Measurements from ENCODE around the gene ROBO1. TPM values are rescaled to one million over a fixed set of nuclear protein-coding genes. Genes with fewer than 3 reads are reported as not detected.

The ROBO1 gene
- total RNA-seq, 1 experiment from 2014 or later = 67.6 TPM

- no TSS peak for BruUV-seq (replicated peaks)
Observed at GRCh38 chr3:78905700-78906099, 862.1 kb downstream of the ROBO1 start.

GRCh38 chr3:78901544-78901943, 866.3 kb downstream of the ROBO1 start:
- Histone ChIP-seq H3K27me3 (replicated peaks; ENCODE audit: insufficient read depth, low read depth, low read length, poor library complexity) (no peaks in the 10 kb centered on the region), H3K9me3 (ENCODE audit: low read depth, low read length, poor library complexity, severe bottlenecking) (no peaks in the 10 kb centered on the region), H3K27ac (ENCODE audit: low read depth, low read length, poor library complexity, severe bottlenecking) (no peak overlapping the region), H3K4me3 (ENCODE audit: low read depth, low read length, poor library complexity, severe bottlenecking) (no peak overlapping the region), H3K36me3 (ENCODE audit: insufficient read depth, low read length, poor library complexity, severe bottlenecking) (no peaks in the 10 kb centered on the region), H3K4me1 (ENCODE audit: insufficient read depth, low read length, poor library complexity, severe bottlenecking) (peaks cover 19% of the 10 kb centered on the region)
- intact Hi-C loops (cut with micrococcal nuclease; ENCODE audit: unreplicated experiment) = no loop called here
- TF ChIP-seq CTCF (conservative IDR thresholded peaks at IDR 0.05; ENCODE audit: low read depth, low read length) (no peak), EZH2 (IDR thresholded peaks at IDR 0.05; ENCODE audit: borderline replicate concordance, low read depth, low read length, poor library complexity, severe bottlenecking) (no peak)
- ChIA-PET POLR2A (ENCODE audit: low non-redundant PET) (no interaction called here), CTCF (no interaction called here)
- DNase-seq (ENCODE audit: low spot score) = no peak
- no TSS peak for BruUV-seq (replicated peaks)

More at GRCh38 chr3:78905700-78906099, 862.1 kb downstream of the ROBO1 start:
- POLR2A ChIA-PET (ENCODE audit: low non-redundant PET) = no interaction called here
- intact Hi-C loops (cut with micrococcal nuclease; ENCODE audit: unreplicated experiment) = no loop called here
- Histone ChIP-seq H3K27me3 (replicated peaks; ENCODE audit: insufficient read depth, low read depth, low read length, poor library complexity) (no peaks in the 10 kb centered on the region), H3K36me3 (ENCODE audit: insufficient read depth, low read length, poor library complexity, severe bottlenecking) (no peaks in the 10 kb centered on the region), H3K9me3 (ENCODE audit: low read depth, low read length, poor library complexity, severe bottlenecking) (no peaks in the 10 kb centered on the region), H3K27ac (ENCODE audit: low read depth, low read length, poor library complexity, severe bottlenecking) (no peak overlapping the region), H3K4me1 (ENCODE audit: insufficient read depth, low read length, poor library complexity, severe bottlenecking) (peaks cover 39% of the 10 kb centered on the region), H3K4me3 (ENCODE audit: low read depth, low read length, poor library complexity, severe bottlenecking) (no peak overlapping the region)
- TF ChIP-seq EZH2 (IDR thresholded peaks at IDR 0.05; ENCODE audit: borderline replicate concordance, low read depth, low read length, poor library complexity, severe bottlenecking) (no peak), CTCF (conservative IDR thresholded peaks at IDR 0.05; ENCODE audit: low read depth, low read length) (no peak)
- DNase-seq (ENCODE audit: low spot score) = no peak
- CTCF ChIA-PET = no interaction called here

- ChIA-PET POLR2A (ENCODE audit: low non-redundant PET) (no interaction called here), CTCF (no interaction called here)
- intact Hi-C loops (cut with micrococcal nuclease; ENCODE audit: unreplicated experiment) = no loop called here
- no peaks in the 10 kb centered on the region for H3K27me3 ChIP-seq (replicated peaks; ENCODE audit: insufficient read depth, low read depth, low read length, poor library complexity)
- TF ChIP-seq CTCF (conservative IDR thresholded peaks at IDR 0.05; ENCODE audit: low read depth, low read length) (no peak), EZH2 (IDR thresholded peaks at IDR 0.05; ENCODE audit: borderline replicate concordance, low read depth, low read length, poor library complexity, severe bottlenecking) (no peak)
- H3K27ac ChIP-seq (ENCODE audit: low read depth, low read length, poor library complexity, severe bottlenecking) = no peak overlapping the region
- no peaks in the 10 kb centered on the region for H3K9me3 ChIP-seq (ENCODE audit: low read depth, low read length, poor library complexity, severe bottlenecking)
- H3K4me1 ChIP-seq (ENCODE audit: insufficient read depth, low read length, poor library complexity, severe bottlenecking) = peaks cover 20% of the 10 kb centered on the region
- no peaks in the 10 kb centered on the region for H3K36me3 ChIP-seq (ENCODE audit: insufficient read depth, low read length, poor library complexity, severe bottlenecking)
- BruUV-seq (replicated peaks) = no TSS peak
- H3K4me3 ChIP-seq (ENCODE audit: low read depth, low read length, poor library complexity, severe bottlenecking) = no peak overlapping the region
- DNase-seq (ENCODE audit: low spot score) = no peak
Observed at GRCh38 chr3:78900880-78901279, 866.9 kb downstream of the ROBO1 start.

Measured in A673 (cell line).